ENCODE data around the gene PHKB. TPM values are rescaled to one million over a fixed set of nuclear protein-coding genes. Genes with fewer than 3 reads are reported as not detected.
A peak's percentile ranks its signal among the peaks of the same experiment; 100 is the strongest.

Gene PHKB
- total RNA-seq, 1 donor from 2014 or later: 65.7 TPM

DNA sequence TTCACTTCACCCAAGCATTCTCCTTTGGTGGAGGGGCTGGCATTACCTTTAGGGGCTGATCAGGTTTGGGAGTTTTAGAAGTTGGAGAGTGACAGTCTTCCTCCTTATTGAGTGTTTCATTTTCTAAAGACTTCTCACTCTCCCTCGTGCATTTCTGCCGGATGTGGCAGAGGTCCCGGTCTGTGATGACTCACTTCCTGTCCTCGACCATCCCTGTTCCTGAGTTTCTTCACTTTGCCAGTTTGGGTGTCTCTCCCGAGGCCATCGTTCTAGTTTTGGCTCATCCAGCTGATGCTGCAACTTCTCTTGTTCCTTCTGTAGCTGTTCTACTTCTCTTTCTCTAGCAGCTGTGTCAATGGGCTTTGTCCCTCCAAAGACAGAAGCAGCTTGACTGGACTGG, 104.3 kb downstream of the PHKB start:
- peak; percentile 31 to 67 for DNase-seq (ENCODE audit: low read depth in 2 of 2)

- no peak for DNase-seq (ENCODE audit: low read depth in 2 of 2)
Measured at GRCh38 chr16:47567321-47567720, 106.2 kb downstream of the PHKB start.

DNA sequence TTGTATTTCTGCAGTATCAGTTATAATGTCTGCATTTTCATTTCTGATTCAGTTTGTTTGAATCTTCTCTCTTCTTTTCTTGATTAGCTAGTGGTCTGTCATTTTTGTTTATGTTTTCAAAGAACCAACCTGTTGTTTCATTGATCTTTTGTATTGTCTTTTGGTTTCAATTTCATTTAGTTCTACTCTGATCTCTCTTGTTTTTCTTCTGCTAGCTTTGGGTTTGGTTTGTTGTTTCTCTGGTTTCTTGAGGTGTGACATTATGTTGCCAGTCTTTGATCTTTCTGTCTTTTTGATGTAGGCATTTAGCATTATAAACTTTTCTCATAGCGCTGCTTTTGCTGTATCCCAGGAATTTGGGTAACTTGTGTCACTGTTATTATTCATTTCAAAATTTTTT, 107.2 kb downstream of the PHKB start:
- no peak for DNase-seq (ENCODE audit: low read depth in 2 of 2)

GRCh38 chr16:47571049-47571448, 109.9 kb downstream of the PHKB start:
- DNase-seq (ENCODE audit: low read depth in 2 of 2): no peak

DNA sequence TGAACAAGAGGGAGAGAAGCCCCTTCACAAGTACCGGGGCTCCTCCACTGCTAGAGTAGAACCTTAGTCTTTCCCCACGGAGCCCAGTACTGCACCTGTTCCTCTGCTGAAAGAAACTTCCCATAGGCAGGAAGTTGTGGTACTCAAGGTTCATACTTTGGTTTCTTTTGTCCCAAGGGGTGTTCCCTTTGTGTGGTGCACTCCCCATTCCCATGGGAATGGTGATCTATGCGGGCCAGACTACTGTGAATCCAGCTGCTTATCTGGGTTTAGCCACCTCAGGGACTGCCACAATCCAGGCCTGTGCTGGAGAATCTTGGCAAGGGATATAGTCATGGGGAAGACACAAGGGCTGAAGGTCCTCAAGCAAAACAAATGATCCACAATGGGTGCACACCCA, 110.6 kb downstream of the PHKB start:
- DNase-seq (ENCODE audit: low read depth in 2 of 2): no peak

GRCh38 chr16:47574091-47575054, 113.2 kb downstream of the PHKB start:
- DNase-seq (ENCODE audit: low read depth in 2 of 2): no peak

GRCh38 chr16:47577029-47577428, 115.9 kb downstream of the PHKB start:
- DNase-seq (ENCODE audit: low read depth in 2 of 2): no peak

GRCh38 chr16:47578033-47578432, 116.9 kb downstream of the PHKB start:
- DNase-seq (ENCODE audit: low read depth in 2 of 2): no peak

- DNase-seq (ENCODE audit: low read depth in 2 of 2): no peak
Measured at GRCh38 chr16:47578573-47578972, 117.4 kb downstream of the PHKB start.

DNA sequence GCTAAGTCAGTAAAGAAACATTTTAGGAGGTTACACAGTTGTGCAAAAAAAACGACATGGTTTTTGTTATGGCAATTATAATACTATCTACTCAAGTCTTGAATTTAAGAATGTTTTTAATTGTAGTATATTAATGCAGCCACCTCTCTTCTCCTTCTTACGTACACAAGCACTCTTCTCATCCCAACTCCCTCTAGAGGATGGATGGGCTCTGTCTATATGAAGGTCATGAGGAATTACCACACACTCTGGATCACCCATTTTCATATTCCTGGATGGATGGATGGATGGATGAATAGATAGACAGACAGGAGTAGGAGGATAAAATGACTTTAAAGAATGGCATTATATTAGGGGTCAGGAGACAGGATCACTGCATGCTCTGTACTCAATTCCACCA, 120.0 kb downstream of the PHKB start:
- no peak for DNase-seq (ENCODE audit: low read depth in 2 of 2)

- DNase-seq (ENCODE audit: low read depth in 2 of 2): no peak
Measured at GRCh38 chr16:47584464-47585225, 123.5 kb downstream of the PHKB start.

DNA sequence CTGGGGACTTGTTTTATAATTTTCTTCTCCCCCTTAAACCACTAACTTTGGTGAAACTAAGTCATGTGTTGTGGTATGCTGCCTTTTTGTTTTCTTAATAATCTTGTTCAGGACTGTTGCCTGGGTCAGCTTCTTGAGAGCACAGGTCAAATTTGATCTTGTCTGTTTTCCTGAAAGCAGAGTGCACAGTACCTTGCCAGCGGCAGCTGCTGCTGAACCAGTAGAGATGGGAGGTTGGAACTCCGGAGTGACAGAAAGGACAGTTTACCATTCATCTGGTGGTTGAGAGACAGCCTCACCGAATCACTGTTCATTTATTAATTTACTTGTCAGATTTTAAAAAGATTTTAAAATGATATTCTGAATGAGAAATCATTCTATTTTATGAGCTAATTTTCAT, 125.0 kb downstream of the PHKB start:
- DNase-seq (ENCODE audit: low read depth in 2 of 2): no peak

DNA sequence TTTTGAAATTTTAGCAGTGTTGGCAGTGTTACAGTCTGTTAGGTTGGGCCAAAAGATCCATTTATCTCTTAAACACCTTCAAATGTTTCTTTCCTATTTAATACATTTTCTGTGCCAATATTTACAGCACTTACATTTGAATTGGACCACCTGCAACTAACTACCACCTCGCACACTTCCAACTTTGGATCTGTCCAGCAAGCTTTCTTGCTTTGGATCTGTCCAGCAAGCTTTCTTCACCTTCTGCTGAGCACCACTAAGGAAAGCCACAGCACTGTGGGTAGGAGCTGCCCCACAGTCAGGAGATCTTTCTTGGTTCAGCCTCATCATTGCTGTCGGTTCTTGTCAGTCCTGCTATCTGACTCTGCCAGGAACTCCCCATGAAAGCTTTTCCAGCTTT, 129.3 kb downstream of the PHKB start:
- DNase-seq (ENCODE audit: low read depth in 2 of 2): no peak

DNA sequence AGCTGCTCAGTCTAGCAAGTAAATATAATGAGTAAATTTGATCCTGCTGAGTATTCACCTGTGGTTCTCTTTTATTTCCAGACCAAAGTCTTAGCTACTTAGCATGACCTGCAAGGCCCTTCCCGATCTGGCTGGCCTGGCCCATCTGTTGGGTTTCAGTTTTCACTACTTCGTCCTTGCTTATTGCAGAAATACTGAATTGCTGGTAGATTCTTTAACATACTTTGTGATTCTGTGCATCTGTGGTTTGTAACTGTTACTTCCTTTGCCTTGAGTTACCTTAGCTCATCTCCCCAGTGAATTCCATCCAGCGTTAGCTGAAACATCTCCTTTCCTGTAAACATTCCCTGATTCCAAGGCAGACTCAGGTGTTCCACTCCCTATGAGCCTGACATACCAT, 131.1 kb downstream of the PHKB start:
- no peak for DNase-seq (ENCODE audit: low read depth in 2 of 2)

DNA sequence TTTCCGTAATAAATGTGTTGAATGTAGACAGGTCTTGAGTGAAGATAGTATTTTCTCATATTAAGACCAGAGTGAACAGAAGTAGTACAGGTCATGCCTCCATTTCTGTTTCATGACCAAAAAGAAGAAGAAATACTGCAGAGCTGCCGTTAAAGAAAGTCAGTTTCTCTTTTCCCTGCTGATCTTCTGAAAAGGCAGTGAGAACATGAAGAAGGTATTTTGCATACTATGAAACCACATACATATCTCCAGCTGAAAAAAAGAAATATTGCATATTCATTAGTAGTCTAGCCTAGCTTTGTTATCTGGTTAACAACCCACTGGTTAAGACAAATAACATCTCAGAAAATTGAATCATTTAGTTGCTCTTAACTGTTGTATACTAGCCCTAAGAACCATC, 138.4 kb downstream of the PHKB start:
- no peak for DNase-seq (ENCODE audit: low read depth in 2 of 2)

GRCh38 chr16:47600376-47600775, 139.2 kb downstream of the PHKB start:
- DNase-seq (ENCODE audit: low read depth in 2 of 2): no peak

DNA sequence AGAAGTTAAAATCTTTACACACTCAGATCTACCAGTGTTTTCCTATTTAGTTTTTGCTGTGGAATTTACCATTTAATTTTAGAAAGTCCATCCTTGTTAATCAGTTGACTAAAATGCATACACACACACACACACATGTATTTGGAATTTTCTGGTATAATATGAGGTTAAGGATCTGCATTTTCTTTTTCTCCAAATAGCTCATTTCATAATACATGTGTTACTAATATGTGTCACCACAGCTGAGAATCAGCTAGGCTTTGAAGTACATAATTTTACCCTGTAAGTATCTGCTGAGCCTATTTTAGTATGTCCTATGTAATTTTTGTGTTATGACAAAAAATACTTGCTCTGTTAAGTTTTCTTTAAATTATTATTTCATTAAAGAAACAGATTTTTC, 143.2 kb downstream of the PHKB start:
- DNase-seq (ENCODE audit: low read depth in 2 of 2): no peak

GRCh38 chr16:47611042-47611441, 149.9 kb downstream of the PHKB start:
- no peak for DNase-seq (ENCODE audit: low read depth in 2 of 2)

GRCh38 chr16:47611848-47612493, 150.8 kb downstream of the PHKB start:
- DNase-seq (ENCODE audit: low read depth in 2 of 2): no peak

DNA sequence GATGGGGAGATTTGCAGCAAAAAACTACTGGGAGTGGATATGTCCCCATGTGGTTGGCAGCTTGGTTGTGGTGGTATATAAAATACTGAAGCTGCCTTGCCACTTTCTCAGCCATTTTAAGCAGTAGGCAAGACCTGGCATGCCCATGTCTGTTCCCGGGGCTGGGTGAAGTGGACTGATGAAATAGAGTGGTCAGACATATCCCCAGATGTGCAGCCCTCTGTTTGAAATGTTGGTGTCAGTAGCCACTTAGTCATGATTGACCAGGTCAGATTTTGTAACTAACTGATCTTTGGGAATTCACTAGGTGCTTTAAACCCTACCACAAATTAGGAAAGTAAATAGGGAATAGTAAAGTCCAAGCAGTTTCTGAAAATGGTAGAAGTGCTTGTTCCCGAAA, 151.6 kb downstream of the PHKB start:
- DNase-seq (ENCODE audit: low read depth in 2 of 2): no peak

GRCh38 chr16:47613251-47613650, 152.1 kb downstream of the PHKB start:
- DNase-seq (ENCODE audit: low read depth in 2 of 2): no peak

GRCh38 chr16:47617732-47618131, 156.6 kb downstream of the PHKB start:
- no peak for DNase-seq (ENCODE audit: low read depth in 2 of 2)

Data from lung microvascular endothelial cell (primary cell).